Sigmoid colon (tissue), 7 donors: ENCODE data around the gene OLFM3. TPM values are rescaled to one million over a fixed set of nuclear protein-coding genes. Genes with fewer than 3 reads are reported as not detected.

Experiments
- DNase-seq: peaks from one replicate; pipeline ENCODE4 v3.0.0-alpha.2; 2019
- H3K27ac ChIP-seq, 4 donors: fragments of 200-600 bp; sonication (generic); one replicate each; pipeline ENCODE4 v1.5.1; 2016 to 2019; ENCODE audit warnings: mild to moderate bottlenecking in 1 of 4
- H3K27me3 ChIP-seq, 3 donors: fragments of 200-600 bp; sonication (generic); one replicate each; pipeline ENCODE4 v1.5.1; 2019; ENCODE audit warnings: mild to moderate bottlenecking in 1 of 3
- H3K36me3 ChIP-seq, 4 donors: fragments of 200-600 bp; sonication (generic); one replicate each; pipeline ENCODE4 v1.5.1; 2016 to 2019
- H3K4me1 ChIP-seq, 4 donors: fragments of 200-600 bp; sonication (generic); one replicate each; pipeline ENCODE4 v1.5.1; 2017 to 2019
- H3K4me3 ChIP-seq, 4 donors: fragments of 200-600 bp; sonication (generic); one replicate each; pipeline ENCODE4 v1.5.1; 2017 to 2019; ENCODE audit warnings: mild to moderate bottlenecking in 2 of 4, moderate library complexity in 1 of 4
- H3K9me3 ChIP-seq, 4 donors: fragments of 200-600 bp in 3 of 4; sonication (generic) in 3 of 4; one replicate each; pipeline versions ENCODE4 v1.5.1 to v1.6.1; 2013 to 2019
- EP300 ChIP-seq, 4 donors: sonication (generic); formaldehyde crosslinking; IDR thresholded peaks; one replicate each; pipeline ENCODE4 v1.6.1; 2017; ENCODE audit warnings: antibody characterized with exemption in 4 of 4
- POLR2A ChIP-seq, 2 donors: fragments of 450-650 bp; IDR thresholded peaks; one replicate each; pipeline ENCODE4 v1.6.1; 2016; ENCODE audit warnings: antibody characterized with exemption in 2 of 2, mild to moderate bottlenecking in 2 of 2, moderate library complexity in 2 of 2
- POLR2AphosphoS5 ChIP-seq, 4 donors: sonication (generic); formaldehyde crosslinking; IDR thresholded peaks; one replicate each; pipeline ENCODE4 v1.6.1; 2017; ENCODE audit warnings: antibody characterized with exemption in 4 of 4
- WGBS, 2 donors: extraction: QIAGEN DNeasy Blood & Tissue Kit; methylation state at CpG; one replicate each; pipeline ENCODE4 v1.1.7; 2013; 5-methylcytosine and 5-hydroxymethylcytosine counted together
- intact Hi-C: fragments of 100-400 bp; cut with DNase I; formaldehyde crosslinking; loops from one replicate; pipeline ENCODE4 v1.15.1; 2023
- polyA plus RNA-seq, 3 donors: library from polyadenylated mRNA; stranded (reverse); fragments of 200-250 nt; gene quantifications; one replicate each; pipeline ENCODE4 v1.2.3, GENCODE V29; 2013
- small RNA-seq, 3 donors: library from RNA; depleted of rRNA; stranded (forward); fragments of <200 nt; gene quantifications; one replicate each; pipeline ENCODE3, GENCODE V24; 2016
- total RNA-seq, 4 donors: library from RNA; depleted of rRNA; stranded (reverse); fragments of >200 nt; gene quantifications; one replicate each; pipeline ENCODE4 v1.1.0, GENCODE V29; 2016
- TF ChIP-seq, protein P1 (sequence below), 4 experiments: fragments of 450-650 bp in 3 of 4; fragments of 200-600 bp in 1 of 4; IDR thresholded peaks; one replicate each; pipeline ENCODE4 v1.5.1; 2016 to 2019; ENCODE audit warnings: antibody characterized with exemption in 4 of 4, mild to moderate bottlenecking in 3 of 4, moderate library complexity in 2 of 4
- donor health status: healthy with polysubstance abuse.
- donor health status: Bipolar disorder and iron deficiency.
- donor health status: healthy.

Gene OLFM3
- total and polyA plus RNA-seq, 7 donors, result 0.44 to 2.1 (median 1.1) TPM; not detected in 2

- no peak for DNase-seq
- intact Hi-C loops, result no loop called here
- 58 to 65% methylated on average over 2 of the region's 2 CpGs for WGBS, 2 donors
Observed at GRCh38 chr1:101756411-101756810, 240.3 kb downstream of the OLFM3 start.

More at GRCh38 chr1:101756411-101756810, 240.3 kb downstream of the OLFM3 start:
- Histone ChIP-seq H3K27ac (no peak overlapping the region), H3K4me1 (no peaks in the 10 kb centered on the region), H3K36me3 (no peaks in the 10 kb centered on the region), H3K4me3 (no peak overlapping the region), H3K27me3 (no peaks in the 10 kb centered on the region), H3K9me3 (no peaks in the 10 kb centered on the region)
- TF ChIP-seq, protein P1, sequence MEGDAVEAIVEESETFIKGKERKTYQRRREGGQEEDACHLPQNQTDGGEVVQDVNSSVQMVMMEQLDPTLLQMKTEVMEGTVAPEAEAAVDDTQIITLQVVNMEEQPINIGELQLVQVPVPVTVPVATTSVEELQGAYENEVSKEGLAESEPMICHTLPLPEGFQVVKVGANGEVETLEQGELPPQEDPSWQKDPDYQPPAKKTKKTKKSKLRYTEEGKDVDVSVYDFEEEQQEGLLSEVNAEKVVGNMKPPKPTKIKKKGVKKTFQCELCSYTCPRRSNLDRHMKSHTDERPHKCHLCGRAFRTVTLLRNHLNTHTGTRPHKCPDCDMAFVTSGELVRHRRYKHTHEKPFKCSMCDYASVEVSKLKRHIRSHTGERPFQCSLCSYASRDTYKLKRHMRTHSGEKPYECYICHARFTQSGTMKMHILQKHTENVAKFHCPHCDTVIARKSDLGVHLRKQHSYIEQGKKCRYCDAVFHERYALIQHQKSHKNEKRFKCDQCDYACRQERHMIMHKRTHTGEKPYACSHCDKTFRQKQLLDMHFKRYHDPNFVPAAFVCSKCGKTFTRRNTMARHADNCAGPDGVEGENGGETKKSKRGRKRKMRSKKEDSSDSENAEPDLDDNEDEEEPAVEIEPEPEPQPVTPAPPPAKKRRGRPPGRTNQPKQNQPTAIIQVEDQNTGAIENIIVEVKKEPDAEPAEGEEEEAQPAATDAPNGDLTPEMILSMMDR (IDR thresholded peaks at IDR 0.05), result no peak
- TF ChIP-seq EP300 (IDR thresholded peaks at IDR 0.05), result no peak
- no peak for TF ChIP-seq POLR2AphosphoS5 (IDR thresholded peaks at IDR 0.05)
- no peak for TF ChIP-seq POLR2A (IDR thresholded peaks at IDR 0.05)

Small RNA genes lying within 50 kb of the gene (small RNA-seq; reads per million reads assigned to genes)
- gene RNU6-352P, result 0 reads per million in 3 donors
